HG03558 (cell line): ENCODE measurements around the gene PIAS1.
"Not testable (repeated sequence)": the region's sequence is repeated elsewhere in the genome, so short reads cannot be mapped to it uniquely, and the experiment has no call there.

Experiments used
- ATAC-seq: cut with Tn5 transposase; IDR thresholded peaks from one replicate; pipeline ENCODE4 v1.9.1; 2021; ENCODE audit warnings: moderate number of reproducible peaks; ENCODE audit not compliant: unreplicated experiment; ENCODE audit errors: extremely low read depth

The PIAS1 gene

DNA sequence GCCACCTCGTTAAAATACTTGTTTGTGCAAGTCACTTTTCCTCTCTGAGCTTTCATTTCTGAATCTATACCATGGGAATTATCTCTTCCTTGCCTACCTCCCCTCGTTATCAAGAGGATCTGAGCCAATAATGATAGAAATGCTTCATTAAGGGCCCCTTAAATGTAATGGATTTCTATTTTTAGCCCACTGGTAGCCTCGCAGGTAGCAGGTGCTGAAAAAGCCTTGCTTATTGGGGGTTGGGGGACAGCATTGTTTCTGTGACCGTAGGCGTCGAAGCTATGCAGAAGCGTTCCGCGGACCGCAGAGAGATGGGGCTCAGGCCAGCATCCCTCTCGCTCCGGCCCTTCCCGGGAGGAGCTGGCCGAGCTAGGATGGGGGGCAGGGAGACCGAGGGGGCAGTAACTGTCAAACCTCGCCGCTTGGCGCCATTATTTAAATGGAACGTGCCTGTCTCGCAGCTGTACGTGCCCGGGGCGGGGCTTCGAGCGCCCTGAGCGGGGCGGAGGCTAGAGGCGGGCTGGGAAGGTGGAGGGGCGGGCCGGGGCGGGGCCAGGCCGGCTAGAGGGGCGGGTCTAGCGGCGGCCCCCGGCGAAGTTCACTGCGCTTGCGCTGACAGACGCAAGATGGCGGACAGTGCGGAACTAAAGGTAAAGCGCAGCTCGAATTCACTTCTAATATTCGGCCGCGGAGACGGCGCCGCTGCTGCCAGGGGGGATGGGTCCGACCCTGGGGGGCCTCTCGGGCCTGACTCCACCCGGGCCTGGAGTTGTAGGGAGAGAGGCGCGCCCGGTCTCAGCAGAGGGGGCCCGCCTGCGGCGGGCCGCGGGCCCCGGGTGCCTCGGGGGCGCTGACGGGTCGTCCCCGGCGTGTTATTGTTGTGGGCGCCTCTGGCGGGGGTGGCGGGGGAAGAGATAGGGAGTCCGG is at the start of gene PIAS1:
PIAS1 (plus strand) TSS at position 615 of the 927 bp plus-strand sequence; CDS start at position 627, 12 bp downstream.
- peak; percentile 55 for ATAC-seq

DNA sequence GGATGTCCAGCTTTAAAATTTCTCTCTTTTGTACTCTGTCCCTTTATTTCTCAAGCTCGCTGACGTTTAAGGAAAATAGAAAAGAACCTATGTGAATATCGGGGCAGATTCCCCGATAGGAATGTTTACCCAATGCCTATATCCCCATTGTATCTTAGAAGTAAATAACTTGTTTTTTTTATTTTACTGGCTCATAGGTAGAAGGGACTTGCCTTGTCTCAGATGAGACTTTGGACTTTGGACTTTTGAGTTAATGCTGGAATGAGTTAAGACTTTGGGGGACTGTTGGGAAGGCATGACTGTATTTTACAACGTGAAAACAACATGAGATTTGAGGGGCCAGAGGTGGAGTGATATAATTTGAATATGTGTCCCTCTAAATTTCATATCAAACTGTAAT is 46.5 kb upstream of the PIAS1 start:
- ATAC-seq = not testable (repeated sequence)

- ATAC-seq = no peak
These were observed 43.6 kb upstream of the PIAS1 start for GRCh38 chr15:68010361-68011153.

GRCh38 chr15:68012911-68013310 is 41.2 kb upstream of the PIAS1 start:
- no peak for ATAC-seq

DNA sequence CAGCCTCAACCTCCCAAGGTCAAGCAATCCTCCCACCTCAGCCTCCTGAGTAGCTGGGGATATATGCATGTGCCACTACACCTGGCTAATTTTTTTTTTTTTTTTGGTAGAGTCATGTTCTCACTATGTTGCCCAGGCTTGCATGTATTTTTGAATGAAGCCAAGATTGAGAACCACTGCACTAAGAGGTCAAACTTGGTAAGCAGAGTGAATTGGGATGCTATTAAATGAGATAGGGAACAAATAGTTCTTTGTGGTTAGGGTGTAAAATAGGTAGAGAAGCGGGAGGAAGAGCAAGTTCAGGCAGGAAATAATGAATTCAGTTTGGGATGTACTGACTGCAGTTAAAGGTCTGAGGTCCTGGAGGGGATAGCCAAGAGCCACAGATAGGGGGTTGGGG is 39.9 kb upstream of the PIAS1 start:
- no peak for ATAC-seq

- ATAC-seq = no peak
These were observed 38.9 kb upstream of the PIAS1 start for GRCh38 chr15:68015244-68015643.

- no peak for ATAC-seq
These were observed 36.9 kb upstream of the PIAS1 start for GRCh38 chr15:68017201-68017600.

DNA sequence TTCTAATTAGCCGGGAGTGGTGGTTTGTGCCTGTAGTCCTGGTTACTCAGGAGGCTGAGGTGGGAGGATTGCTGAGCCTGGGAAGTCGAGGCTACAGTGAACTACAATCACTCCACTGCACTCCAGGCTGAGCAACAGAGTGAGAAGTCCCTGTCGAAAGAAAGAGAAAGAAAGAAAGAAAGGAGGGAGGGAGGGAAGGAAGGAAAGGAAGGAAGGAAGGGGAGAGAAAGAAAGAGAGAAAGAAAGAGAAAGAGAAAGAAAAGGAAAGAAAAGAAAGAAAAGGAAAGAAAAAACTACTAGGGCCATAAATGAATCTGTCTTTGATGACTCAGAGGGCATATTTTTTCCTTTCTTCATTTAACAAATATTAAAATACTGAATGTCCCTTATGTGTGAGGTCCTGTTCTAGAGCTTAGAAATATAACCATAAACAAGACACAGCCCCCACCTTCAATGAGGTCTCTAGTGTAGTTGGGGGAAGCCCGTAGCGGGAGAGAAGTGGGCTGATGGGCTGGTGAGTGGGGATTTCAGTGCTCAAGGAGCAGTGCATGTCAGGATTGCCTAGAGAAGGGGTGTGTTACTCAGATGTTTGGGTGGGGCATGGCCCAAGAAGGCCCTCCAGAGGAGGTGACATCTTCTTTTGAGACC is 35.2 kb upstream of the PIAS1 start:
- no peak for ATAC-seq

- no peak for ATAC-seq
These were observed 34.1 kb upstream of the PIAS1 start for GRCh38 chr15:68019814-68020525.

DNA sequence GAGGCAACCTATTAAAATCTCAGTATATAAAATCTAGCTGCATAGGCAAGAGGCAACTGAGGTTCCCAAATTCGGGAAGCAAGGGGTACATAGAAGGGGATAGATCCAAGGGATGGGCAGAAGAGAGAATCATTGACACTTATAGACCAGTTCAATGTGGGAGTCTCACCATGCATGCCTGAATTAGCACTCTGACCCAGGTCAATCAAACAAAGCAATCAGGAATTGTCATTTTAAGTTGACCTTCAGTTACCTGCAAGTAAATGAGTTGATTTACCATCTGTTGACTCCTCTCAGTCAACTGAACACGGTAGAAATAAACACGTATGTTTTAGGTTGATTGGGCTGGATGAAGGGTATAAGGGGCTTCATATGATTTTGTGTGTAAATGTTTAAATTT is 33.4 kb upstream of the PIAS1 start:
- ATAC-seq = no peak

DNA sequence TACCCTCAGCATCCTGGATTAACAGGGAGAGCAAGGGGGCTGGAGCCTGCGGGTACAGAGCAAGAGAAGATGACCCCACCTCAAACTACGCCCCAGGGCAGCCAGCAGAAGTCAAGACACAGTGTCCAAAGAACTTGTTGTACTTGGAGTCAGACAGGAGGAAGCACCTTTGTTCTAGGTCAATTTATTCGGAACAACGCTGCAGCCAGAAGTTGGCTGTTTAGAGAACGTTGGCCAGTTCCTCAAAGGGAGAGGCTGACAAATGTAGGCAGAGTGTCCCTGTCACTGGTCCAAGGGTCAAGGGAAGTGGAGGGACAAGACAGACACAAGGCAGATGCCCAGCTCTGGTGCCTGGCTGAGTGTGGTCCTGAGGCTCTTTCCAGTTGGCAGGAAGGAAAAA is 32.1 kb upstream of the PIAS1 start:
- no peak for ATAC-seq

DNA sequence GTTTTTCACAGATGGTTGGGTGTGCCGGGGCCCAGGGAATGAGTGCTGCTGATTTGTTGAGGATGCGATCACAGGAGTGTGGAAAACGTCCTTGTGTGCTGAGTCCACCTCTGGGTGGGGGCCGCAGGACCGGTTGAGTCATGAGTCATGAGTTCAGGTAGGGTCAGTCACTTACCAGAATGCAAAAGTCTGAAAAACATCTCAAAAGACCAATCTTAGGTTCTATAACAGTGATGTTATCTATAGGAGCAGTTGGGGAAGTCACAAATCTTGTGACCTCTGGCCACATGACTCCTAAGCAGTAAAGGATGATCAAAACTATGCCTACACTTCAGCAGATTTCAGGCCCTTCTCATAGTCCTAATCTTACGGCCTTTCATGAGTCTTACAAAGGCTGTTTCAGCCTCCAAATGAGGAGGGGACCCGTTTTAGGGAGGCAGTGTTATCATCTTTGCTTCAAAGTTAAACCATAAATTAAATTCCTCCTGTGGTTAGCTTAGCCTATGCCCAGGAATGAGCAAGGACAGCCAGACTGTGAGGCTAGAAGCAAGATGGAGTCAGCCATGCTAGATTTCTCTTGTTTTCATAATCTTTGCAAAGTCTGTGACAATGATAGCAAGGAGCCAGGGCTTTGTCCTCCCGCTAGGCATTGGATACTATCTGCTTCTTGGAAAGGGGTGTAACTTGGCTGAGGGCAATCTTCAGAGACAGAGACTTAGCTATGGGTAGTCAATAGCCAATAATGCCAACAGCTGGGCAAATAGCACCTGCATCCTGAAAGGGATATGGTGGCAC is 30.6 kb upstream of the PIAS1 start:
- ATAC-seq = no peak

DNA sequence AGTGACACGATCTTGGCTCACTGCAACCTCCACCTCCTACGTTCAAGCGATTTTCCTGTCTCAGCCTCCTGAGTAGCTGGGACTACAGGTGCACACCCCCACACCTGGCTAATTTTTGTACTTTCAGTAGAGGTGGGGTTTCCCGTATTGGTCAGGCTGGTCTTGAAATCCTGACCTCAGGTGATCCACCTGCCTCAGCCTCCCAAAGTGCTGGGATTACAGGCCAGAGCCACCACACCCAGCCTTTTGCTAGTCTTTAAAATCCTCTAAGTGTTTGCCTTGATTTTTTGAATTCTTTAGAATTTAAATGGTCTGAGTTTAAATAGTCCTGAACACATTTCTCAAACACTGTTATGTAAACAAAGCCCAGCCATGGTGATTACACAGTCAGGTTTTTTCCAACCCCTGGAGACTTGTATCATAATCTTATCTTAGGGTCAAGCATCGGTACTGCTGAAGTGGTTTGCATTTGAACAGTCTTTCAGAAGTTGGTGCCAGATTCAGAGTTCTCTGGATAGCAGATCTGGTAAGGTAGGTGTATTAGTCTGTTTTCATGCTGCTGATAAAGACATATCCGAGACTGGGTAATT is 28.2 kb upstream of the PIAS1 start:
- no peak for ATAC-seq

- ATAC-seq = no peak
These were observed 26.7 kb upstream of the PIAS1 start for GRCh38 chr15:68027388-68027787.

- no peak for ATAC-seq
These were observed 25.8 kb upstream of the PIAS1 start for GRCh38 chr15:68028137-68028887.

GRCh38 chr15:68028888-68029207 is 25.3 kb upstream of the PIAS1 start:
- ATAC-seq = no peak

DNA sequence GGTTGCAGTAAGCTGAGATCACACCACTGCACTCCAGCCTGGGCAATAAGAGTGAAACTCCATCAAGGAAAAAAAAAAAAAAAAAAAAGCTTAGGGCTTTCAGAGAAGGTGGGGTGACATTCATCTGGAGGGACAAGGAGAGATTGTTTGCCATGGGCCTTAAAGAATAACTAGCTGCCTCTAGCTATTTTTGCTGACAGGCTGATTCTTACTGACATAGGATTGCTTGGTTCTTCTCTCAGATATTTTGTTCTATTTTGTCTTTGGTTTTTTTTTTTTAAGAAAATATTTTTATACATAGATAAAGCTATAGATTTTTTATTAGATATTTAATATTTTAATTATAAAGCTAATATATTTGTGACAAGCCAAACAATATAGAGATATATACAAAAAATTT is 24.2 kb upstream of the PIAS1 start:
- no peak for ATAC-seq

DNA sequence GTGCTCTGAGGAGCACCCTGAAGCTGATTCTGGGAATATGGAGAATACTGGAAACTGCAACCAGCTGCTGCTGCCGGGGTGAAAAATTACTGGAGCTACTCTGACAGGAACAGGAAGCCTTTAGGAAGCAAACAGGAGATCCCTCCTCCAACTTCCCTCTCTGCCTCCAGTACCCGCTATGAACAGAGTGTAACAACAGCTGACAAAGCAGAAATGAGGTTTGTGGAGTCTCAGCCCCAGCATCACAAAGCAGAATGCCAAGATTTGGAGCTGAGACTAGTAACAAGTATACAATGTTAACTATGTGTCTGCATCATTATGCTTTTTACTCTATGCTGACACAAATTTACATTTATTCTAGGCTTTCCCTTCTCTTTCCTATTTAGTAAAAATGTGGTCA is 22.7 kb upstream of the PIAS1 start:
- ATAC-seq = no peak

DNA sequence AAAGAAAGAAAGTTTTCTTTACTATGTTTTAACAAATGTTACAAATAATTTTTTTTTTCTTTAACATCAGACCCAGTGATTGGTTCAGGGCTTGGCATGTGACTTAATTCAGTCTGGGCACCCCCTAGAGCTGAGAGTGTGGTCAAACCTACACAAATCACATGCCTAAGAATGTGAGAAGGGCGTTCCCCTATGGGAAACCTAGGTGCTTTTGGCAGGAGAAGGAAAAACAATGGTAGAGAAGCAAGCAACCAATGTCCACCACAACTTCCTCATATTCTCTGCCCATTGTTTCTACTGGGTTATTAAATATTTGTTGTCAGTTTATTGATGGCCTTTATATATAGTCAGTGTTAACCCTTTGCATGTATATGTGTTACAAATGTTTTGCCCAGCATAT is 21.4 kb upstream of the PIAS1 start:
- no peak for ATAC-seq
